Measurements from ENCODE around the gene ASB13. TPM values are rescaled to one million over a fixed set of nuclear protein-coding genes. Genes with fewer than 3 reads are reported as not detected.

Gene ASB13
- total RNA-seq, 1 experiment from 2014 or later = 18.4 TPM

DNA sequence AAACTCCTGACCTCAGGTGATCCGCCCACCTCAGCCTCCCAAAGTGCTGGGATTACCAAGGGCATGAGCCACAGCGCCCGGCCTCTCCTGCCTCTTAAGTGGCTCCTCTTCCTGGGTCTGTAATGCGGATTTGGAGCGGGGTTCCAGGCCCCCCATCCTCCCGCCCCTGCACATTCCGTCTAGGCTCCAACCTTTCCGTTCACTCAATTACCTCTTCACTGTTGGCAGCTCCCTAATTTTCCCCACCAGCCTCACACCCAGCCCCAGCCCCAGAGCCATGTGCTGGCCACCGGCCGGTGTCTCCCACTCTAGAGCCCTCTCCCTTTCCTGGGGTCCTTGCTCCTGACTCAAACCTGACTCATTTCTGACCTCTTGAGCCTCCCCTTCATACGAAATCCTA lies 16.6 kb downstream of the ASB13 start:
- ChIA-PET POLR2A (no interaction called here), CTCF (no interaction called here)
- DNase-seq (ENCODE audit: low read depth, low spot score) (no peak), ATAC-seq (no peak)
- in situ Hi-C loops (cut with HindIII; ENCODE audit: low pct_unique_long_range_greater_than_20kb, low sequenced_read_pairs) = no loop called here
- Histone ChIP-seq H3K36me3 (ENCODE audit: control insufficient read depth, insufficient read depth, low read length) (no peaks in the 10 kb centered on the region), H3K4me3 (ENCODE audit: low read depth in 2 of 2, low read length in 2 of 2) (no peak overlapping the region), H3K4me1 (ENCODE audit: control insufficient read depth, insufficient read depth, low read length) (no peaks in the 10 kb centered on the region), H3K27ac (ENCODE audit: low read length) (no peak overlapping the region), H3K9me3 (ENCODE audit: control insufficient read depth, insufficient read depth, low read depth, low read length) (no peaks in the 10 kb centered on the region), H3K27me3 (ENCODE audit: control insufficient read depth, insufficient read depth, low read length) (no peaks in the 10 kb centered on the region)
- no TSS peak for BruUV-seq (replicated peaks)
- TF ChIP-seq, protein P1, sequence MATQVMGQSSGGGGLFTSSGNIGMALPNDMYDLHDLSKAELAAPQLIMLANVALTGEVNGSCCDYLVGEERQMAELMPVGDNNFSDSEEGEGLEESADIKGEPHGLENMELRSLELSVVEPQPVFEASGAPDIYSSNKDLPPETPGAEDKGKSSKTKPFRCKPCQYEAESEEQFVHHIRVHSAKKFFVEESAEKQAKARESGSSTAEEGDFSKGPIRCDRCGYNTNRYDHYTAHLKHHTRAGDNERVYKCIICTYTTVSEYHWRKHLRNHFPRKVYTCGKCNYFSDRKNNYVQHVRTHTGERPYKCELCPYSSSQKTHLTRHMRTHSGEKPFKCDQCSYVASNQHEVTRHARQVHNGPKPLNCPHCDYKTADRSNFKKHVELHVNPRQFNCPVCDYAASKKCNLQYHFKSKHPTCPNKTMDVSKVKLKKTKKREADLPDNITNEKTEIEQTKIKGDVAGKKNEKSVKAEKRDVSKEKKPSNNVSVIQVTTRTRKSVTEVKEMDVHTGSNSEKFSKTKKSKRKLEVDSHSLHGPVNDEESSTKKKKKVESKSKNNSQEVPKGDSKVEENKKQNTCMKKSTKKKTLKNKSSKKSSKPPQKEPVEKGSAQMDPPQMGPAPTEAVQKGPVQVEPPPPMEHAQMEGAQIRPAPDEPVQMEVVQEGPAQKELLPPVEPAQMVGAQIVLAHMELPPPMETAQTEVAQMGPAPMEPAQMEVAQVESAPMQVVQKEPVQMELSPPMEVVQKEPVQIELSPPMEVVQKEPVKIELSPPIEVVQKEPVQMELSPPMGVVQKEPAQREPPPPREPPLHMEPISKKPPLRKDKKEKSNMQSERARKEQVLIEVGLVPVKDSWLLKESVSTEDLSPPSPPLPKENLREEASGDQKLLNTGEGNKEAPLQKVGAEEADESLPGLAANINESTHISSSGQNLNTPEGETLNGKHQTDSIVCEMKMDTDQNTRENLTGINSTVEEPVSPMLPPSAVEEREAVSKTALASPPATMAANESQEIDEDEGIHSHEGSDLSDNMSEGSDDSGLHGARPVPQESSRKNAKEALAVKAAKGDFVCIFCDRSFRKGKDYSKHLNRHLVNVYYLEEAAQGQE (IDR thresholded peaks at IDR 0.05; ENCODE audit: insufficient read depth in 1 of 2, low read depth in 2 of 2, low read length in 1 of 2) = no peak
- no peak for TF ChIP-seq CTCF (IDR thresholded peaks at IDR 0.05)
- no peak for TF ChIP-seq SIN3A (IDR thresholded peaks at IDR 0.05; ENCODE audit: borderline replicate concordance, insufficient read depth, low read depth, low read length)
- no peak for TF ChIP-seq POLR2AphosphoS5 (IDR thresholded peaks at IDR 0.05; ENCODE audit: low read depth, low read length)
- TF ChIP-seq TCF7L2 (IDR thresholded peaks at IDR 0.05; ENCODE audit: low read depth, low read length) = no peak
- intact Hi-C loops (cut with micrococcal nuclease; ENCODE audit: unreplicated experiment) = no loop called here

GRCh38 chr10:5648494-5649457 lies 17.6 kb downstream of the ASB13 start:
- TF ChIP-seq SIN3A (IDR thresholded peaks at IDR 0.05; ENCODE audit: borderline replicate concordance, insufficient read depth, low read depth, low read length) = no peak
- TF ChIP-seq CTCF (IDR thresholded peaks at IDR 0.05) = no peak
- TF ChIP-seq, protein P1 (IDR thresholded peaks at IDR 0.05; ENCODE audit: insufficient read depth in 1 of 2, low read depth in 2 of 2, low read length in 1 of 2) = no peak
- no peak for TF ChIP-seq TCF7L2 (IDR thresholded peaks at IDR 0.05; ENCODE audit: low read depth, low read length)
- no peak for TF ChIP-seq POLR2AphosphoS5 (IDR thresholded peaks at IDR 0.05; ENCODE audit: low read depth, low read length)
- in situ Hi-C loops (cut with HindIII; ENCODE audit: low pct_unique_long_range_greater_than_20kb, low sequenced_read_pairs) (no loop called here), intact Hi-C loops (cut with micrococcal nuclease; ENCODE audit: unreplicated experiment) (no loop called here)
- no peaks in the 10 kb centered on the region for H3K9me3 ChIP-seq (ENCODE audit: control insufficient read depth, insufficient read depth, low read depth, low read length)
- ATAC-seq (peak; percentile 51), DNase-seq (ENCODE audit: low read depth, low spot score) (no peak)
- ChIA-PET POLR2A (no interaction called here), CTCF (no interaction called here)
- no peaks in the 10 kb centered on the region for H3K4me1 ChIP-seq (ENCODE audit: control insufficient read depth, insufficient read depth, low read length)
- H3K27me3 ChIP-seq (ENCODE audit: control insufficient read depth, insufficient read depth, low read length) = no peaks in the 10 kb centered on the region
- H3K4me3 ChIP-seq (ENCODE audit: low read depth in 2 of 2, low read length in 2 of 2) = no peak overlapping the region
- no peak overlapping the region for H3K27ac ChIP-seq (ENCODE audit: low read length)
- H3K36me3 ChIP-seq (ENCODE audit: control insufficient read depth, insufficient read depth, low read length) = no peaks in the 10 kb centered on the region
- BruUV-seq (replicated peaks) = no TSS peak
